Tibial nerve (tissue), 3 donors: ENCODE results near the gene TMEM255B.

Experiments
- CTCF ChIP-seq, 5 experiments: fragments of 200-600 bp in 3 of 5; fragments of 450-650 bp in 2 of 5; sonication (generic) in 3 of 5; IDR thresholded peaks; one replicate each; pipeline ENCODE4 v1.5.1; 2016 to 2019; ENCODE audit warnings: antibody characterized with exemption in 5 of 5, mild to moderate bottlenecking in 3 of 5, moderate library complexity in 2 of 5
- POLR2A ChIP-seq, 2 donors: fragments of 450-650 bp; IDR thresholded peaks; one replicate each; pipeline ENCODE4 v1.6.1; 2017; ENCODE audit warnings: antibody characterized with exemption in 2 of 2, mild to moderate bottlenecking in 2 of 2, moderate library complexity in 2 of 2

GRCh38 chr13:113846636-113847318, 87.8 kb downstream of the TMEM255B start:
- TF ChIP-seq CTCF (IDR thresholded peaks at IDR 0.05) (no peak), POLR2A (IDR thresholded peaks at IDR 0.05) (no peak)
